Fibroblast of skin of right biceps (primary cell): ENCODE data around the gene PROM1.
A peak's percentile ranks its signal among the peaks of the same experiment; 100 is the strongest.

Experiments
- DNase-seq: peaks from one replicate; pipeline ENCODE4 v3.0.0-alpha.2; 2013

PROM1 gene

DNA sequence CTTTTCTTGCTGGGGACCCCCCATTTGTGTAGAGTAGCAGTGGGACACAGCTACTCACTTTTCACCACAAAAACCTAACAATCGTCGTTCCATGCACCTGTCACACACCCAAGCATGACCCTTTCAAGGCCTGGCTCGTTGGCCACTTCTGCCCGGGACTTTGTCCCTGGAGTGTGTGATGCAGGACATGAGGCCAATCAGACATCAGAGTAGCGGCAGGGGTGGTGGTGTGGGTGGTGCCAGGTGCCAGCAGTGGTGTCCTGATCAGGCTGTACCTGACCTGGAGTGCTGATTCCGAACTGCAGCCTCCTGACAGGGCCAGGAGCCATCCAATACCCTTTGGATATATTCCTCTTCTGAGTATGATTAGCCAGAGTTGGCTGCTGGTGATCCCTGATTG lies 23.1 kb upstream of the PROM1 start:
- no peak for DNase-seq

DNA sequence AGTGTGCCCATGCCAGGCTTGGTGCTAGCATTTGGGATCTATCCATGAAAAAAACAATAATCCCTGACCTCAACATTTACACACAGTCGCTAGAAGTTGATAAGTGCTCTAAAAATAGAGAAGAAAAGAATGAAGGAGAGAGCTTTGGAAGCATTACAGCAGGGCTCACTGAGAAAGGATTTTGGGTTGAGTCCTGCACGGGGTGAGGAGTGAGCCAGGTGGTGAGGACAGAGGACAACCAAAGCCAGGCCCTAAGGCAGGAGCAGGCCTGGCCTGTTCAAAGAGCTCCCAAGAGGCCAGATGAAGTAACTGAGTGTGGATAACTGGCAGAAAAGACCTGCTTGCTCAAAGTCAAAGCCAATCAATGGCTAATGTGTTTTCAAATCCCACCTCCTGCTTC lies 20.7 kb upstream of the PROM1 start:
- DNase-seq, result no peak

DNA sequence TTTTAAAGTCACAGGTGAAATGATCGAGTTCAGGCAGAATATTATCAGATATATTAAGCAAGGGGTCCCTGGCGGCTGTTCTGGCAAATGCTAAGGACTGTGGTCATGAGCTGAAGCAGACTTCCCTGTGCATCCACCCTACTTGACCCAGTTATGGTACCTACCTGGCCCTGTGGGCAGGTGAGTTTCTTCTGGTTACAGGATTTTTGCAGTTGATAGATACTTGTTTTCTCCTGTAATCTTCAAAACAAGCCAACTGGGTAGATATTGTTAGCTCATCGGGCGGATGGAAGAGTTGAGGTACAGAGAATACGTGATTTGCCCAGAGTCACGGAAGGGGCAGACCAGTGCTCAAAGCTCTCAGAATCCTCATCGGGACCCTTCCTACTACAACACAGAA lies 18.5 kb upstream of the PROM1 start:
- DNase-seq, result no peak

DNA sequence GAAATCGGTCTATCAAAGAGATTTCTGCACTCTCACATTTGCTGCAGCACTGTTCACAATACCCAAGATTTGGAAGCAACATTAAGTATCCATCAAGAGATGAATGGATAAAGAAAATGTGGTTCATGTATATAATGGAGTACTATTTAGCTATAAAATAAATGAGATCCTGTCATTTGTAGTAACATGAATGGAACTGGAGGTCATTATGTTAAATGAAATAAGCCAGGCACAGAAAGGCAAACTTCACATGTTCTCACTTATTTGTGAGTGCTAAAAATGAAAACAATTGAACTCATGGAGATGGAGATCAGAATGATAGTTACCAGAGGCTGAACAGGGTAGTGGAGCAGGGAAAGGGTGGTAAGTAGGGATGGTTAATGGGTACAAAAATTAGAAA lies 17.0 kb upstream of the PROM1 start:
- no peak for DNase-seq

DNA sequence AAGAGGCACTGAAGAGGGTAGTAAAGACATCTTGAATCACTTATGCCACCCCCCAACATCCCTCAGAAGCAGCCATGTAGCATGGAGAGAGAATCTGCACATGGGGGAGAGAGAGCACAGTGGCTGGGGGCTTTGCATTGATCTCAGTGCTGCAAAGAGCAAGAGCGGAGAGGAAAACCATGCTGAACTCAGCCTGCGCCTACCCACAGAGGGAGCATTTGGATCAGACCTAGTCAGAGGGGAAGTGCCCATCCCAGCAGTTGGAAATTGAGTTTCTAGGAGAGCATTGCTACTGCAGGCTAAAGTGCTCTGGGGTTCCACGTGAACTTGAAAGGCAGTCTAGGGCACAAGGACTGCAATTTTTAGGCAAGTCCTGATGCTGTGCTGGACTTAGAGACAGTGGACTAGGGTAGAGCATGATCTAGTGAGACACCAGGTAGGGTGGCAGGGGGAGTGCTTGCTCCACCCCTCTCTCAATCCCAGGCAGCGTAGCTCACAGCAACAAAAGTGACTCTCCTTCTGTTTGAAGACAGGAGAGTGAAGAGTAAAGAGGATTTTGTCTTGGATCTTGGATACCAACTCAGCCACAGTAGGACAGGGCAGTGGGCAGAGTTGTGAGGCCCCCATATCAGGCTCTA lies 9.0 kb upstream of the PROM1 start:
- DNase-seq, result no peak

DNA sequence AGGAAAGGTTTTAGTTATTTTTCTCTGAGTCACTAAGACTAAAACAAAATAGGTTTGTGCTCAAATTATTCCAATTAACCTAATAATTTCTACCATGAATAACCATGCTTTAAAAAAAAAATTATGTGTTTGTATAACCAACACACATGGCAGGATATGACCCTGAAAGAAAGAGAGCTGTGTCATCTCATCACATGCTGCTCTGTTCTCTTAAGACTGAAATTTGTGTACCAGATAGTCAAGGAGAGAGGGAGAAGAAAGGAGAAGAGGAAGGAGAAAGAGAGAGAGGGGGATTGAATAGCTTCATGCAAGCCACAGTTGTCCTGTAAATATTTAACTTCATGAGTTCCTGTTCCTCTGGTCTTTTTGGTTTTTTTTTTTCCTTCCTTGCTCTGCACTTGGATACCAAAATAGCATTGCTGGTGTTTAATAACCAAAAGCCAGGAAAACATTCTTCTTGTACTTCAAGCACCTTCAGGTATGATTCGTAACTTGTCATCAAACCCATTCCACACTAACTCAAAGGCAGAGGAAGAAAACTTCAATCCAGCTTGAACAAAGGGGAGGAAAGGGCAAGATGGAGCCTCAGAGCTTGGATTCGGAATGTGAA lies 6.4 kb upstream of the PROM1 start:
- DNase-seq, result no peak

DNA sequence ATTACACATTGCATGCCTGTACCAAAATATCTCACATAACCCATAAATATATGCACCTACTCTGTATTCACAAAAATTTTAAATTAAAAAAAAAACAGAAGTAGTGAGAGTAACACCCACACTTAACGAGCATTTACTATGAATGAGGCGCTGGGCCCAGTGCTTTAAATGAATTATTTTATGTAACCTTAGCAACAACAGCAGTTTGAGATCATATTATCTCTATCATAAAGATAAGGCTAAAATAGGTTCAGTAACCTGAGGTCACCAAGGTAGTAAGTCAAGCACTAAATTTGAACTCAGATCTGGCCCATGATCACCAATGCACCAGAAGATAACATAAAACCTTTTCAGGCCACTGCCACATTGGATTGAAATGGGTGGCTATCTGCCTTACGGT lies 5.3 kb upstream of the PROM1 start:
- no peak for DNase-seq

DNA sequence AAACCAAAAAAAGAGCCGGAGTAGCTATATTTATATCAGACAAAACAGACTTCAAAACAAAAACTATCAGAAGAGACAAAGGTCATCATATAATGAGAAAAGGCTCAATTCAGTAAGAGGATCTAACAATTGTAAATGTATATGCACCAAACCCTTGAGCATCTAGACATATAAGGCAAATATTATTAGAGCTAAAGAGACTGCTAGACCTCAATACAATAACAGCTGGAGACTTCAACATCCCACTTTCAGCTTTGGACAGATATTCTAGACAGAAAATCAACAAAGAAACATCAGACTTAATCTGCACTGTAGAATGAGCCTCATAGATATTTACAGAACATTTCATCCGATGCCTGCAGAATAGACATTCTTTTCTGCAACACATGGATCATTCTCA lies 4.8 kb upstream of the PROM1 start:
- DNase-seq, result no peak

DNA sequence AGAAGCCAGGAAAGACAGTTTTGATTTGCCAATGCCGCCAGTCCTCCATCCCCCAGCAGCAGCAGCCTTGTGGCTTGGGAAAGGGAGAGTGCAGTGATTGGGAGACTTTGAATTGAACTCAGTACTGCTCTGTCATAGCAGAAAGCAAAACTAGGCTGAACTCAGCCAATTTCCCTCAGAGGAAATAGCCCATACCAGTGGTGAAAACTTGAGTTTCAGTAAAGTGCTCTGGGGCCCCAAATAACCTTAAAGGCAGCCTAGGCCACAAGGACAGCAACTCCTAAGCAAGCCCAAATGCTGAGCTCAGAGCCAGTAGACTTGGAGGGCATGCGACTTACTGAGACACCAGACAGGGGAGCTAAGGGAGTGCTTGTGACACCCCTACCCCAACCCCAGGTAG lies 2.0 kb upstream of the PROM1 start:
- no peak for DNase-seq

DNA sequence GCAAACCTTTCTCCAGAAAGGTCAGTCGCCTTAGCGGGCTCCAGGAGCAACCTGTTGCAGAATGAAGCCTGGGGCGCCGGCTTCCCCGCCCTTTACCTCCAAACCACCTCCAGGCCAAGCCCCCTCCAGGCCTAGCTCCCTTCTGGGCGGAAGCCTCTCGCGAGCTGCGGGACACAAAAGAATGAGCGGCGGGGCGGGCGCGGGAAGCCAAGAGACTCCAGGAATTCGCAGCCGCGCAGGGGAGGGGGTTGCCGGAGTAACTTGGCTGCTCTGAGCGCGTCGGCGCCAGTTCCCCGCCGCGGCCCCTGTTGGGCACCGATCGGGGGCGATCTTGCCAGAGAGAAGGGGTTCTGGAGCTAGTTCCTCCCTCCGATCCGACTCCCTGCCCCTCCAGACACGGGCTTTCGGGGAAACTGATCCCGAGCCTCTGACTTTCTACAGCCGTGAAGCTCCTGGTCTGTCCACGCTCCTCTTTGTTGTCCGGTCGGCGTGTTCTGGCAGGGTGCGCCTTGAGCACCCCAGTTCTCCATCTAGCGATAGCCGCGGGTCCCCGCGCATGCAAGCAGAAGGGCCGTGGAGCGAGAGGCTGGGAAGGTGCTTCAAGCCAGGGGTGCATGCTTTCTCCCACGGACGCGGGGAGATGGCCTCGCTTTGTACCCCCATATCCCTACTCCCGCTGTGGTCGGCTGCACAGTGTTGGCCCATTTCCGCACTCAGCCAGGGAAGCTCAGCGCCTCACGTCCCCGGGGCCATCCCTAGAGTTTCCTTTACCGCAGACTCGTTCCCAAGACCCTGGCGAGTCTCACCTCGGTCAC lies 1.2 kb downstream of the PROM1 start:
- DNase-seq, result peak; percentile 22

DNA sequence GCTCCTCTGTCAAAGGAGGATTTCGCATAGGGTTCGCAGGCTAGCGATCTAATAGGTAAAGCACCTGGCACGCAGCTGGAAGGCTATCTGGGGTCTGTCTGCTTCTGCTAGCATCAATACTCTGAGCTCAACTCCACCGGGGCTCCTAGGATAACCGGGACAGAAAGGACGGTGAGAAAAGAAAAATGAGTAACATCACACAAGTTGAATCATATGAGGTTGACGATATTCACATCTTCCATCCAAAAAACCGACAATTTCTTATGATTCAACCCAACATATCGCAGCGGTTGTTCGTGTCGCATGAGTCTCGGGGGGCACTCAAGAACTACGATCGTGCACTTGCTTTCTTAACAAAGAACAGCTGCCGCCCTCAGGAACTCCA lies 1.8 kb downstream of the PROM1 start:
- DNase-seq, result no peak

DNA sequence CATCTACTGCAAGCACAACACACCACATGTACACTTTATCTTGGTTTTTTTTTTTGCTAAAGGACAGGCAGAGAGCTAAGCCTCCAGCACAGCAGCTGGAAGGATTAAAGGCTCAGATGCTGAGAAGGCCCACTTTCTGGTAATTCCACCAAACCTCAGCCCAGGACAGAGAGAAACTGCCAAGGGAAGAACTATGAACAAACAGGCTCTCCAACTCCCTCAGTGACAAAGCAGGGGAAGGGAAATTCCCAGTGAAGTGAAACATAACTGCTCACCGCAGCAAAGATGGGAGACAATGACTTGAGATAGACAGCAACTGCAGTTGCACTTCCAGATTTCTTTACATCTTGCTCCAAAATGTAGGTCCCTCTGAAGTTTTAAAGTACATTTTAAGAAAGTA lies 4.8 kb downstream of the PROM1 start:
- no peak for DNase-seq

DNA sequence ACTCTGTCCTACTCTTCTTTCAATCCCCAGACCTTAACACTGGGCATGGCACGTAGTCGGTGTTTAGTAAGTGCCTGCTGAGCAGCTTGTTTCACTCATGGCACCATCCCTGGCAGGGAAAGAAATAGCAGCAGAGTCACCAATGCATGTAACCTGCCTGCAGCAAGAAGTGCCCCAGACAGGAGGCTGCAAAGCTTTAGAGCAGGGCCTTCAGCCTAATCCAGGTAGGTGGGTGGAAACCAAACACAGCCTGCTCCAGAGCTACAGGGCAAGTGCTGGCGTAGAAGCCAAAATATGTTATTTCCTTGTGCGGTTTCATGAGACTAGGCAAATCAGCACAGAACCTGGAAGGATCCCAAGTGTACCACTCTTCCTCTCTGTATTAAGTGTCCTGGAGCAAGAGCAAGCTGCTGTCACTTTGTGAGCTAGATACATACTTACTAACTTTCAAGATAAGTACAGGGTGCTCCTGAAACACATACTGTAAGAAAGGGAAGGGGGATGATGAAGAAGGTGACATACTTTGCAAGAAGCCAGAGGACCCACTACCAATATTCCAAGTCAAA lies 5.5 kb downstream of the PROM1 start:
- DNase-seq, result no peak

DNA sequence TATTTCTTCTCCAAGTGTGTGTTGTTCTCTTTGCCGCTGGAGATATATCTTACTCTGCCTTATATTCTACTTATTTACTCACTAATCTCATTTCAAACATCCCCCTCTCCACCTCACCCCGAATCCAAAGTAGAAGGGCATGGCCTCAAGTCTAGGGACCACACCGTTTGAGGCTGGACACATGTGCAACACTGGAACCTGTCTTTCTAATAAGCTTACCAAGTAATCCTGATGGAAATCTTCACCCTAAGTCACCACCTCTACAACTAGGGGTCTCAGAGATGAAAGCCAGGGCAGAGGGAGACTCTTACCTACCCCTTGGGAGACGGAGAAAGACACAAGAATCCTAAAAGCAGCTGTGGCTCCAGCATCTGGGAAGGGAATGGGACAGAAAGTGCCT lies 6.0 kb downstream of the PROM1 start:
- DNase-seq, result no peak

DNA sequence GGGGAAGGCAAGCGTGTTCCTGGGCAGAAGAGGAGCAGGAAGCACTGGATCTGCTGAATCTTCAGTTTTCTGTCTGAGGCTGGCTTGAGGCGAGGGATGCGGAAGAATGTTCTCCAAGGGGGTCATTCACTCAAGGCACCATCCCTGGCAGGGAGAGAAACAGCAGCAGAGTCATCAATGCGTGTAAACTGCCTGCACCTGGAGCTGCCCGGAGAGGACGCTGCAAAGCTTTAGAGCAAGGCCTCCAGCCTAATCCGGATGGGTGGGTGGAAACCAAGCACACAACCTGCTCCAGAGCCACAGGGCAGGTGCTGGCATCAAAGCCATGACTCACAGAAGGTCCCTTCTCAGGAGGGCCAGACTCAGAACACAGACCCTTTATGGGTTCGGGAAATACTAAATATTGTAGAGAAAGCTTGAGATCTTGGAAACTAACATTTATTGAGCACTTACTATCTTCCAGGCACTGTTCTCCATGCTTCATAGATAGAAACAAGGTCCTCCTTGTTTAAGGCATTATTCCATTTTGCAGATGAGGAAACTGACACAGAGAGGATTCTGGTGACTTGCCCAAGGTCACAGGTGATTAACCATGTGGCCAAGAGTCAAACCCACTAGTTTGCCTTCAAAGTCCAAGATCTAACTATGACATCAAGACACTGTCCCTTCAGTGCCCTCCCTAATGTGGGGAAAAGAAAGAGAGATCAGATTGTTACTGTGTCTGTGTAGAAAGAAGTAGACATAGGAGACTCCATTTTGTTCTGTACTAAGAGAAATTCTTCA lies 7.7 kb downstream of the PROM1 start:
- DNase-seq, result no peak

DNA sequence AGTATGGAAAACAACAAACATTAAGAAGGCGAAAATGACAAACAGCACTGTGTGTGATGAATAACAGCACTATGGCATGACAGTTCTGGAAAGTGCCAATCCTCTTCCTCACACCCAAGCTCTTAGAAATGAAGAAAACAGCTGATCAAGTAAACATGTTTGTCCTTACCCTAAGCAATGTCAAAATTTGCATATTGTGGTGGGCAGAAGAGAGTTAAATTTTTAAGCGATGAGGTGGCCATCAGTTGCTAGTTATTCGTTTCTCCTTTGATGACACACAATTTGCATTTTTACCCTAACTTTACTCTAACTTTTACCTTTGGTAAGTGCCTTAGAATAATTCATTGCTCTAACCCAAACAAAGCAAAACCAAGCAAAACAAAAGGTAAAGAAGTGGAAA lies 8.8 kb downstream of the PROM1 start:
- DNase-seq, result no peak

DNA sequence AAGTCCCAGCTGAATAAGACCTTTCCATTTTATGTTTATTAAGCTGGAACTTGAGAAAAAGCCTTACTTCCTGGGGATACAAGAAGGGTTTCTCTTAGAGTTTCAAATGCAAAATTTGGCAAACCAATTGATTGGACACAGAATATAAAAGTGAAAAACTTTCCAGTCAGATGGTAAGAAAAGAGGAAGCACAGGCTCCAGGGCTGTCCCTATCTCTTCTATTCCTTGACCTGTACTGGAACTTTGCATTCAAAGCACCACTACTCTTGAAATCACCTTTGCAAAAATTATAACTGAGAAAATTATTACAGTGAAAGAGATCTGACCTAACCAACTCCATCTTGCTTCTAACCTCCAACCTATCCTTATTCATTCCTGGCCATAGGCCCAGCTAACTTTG lies 11.7 kb downstream of the PROM1 start:
- DNase-seq, result no peak

DNA sequence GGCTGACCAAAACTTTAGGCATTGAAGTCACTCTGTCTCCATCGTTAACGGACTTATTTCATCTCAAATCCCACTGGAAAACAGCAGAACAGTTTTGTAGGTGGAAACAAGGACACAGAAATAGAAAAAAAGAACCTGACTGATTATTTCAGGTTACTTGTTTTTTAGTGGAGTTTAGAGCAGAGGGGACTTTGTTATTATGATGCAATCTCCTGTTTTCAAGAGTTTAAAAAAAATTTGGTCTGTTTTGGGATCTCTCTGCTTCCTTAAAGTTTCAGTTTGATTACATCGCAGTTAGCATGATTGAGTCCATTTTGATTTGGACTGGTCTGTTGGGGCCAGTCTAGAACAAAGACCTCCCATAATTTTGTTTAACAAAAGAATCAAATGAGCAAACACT lies 13.6 kb downstream of the PROM1 start:
- no peak for DNase-seq

DNA sequence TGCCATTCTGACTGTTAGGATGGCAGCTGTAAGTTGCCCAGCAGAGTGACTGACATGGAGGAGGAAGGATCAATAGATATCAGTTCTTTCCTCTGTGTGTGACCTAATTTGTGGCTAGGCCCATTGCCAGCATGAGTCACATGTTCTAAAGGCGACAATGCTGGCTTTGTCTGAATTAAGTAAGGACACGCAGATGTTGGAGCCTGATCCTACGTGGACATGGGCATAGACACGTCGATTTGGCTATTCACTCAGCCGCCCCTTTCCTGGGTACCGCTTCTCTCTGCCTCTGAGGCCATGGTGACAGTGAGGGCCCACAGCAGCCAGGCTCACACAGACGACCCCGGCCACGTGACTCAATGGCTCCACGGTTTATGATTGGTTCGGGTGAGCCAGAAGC lies 16.3 kb downstream of the PROM1 start:
- no peak for DNase-seq

DNA sequence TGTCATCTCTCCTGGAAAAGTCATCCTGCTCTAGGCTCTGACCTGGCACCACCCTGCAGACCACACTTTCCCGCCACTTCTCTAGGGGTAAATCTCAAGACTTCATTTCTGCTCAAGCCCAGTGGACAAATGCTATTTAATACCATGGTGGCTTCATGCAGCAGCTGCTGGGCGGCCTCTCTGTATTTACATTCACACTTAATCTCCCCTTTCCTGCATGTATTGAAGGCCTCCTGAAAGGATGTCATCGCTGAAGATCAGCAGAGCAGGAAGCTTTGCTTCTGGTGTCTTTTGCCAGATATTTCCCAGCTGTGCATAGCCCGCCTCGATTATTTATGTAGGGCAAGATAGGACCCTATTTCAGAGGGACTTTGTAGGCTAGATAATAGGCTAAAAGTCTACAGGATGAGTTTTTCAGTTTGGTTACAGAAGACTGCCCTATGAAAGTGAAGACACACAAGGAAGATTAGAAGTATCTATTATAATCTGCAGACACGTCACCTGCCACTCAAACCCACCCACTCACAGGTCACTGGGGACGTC lies 17.2 kb downstream of the PROM1 start:
- no peak for DNase-seq

DNA sequence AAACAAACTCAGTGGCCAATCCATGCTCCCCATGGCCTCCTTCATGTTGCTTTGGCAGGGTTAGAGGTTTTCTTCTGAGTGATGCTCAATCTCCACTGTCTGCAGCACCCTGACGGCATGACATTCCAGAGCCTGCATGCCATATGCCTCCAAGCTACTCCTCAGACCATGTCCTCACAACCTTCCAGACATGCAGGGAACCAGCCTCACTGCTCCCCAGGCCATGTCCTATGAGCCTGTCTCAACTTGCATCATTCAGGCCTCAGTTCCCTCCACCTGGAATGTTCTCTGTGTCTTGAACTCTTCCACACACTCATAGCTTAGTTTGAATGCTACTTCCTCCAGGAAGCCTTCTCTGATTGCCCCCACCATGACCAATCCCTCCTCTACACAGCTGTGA lies 18.8 kb downstream of the PROM1 start:
- no peak for DNase-seq

DNA sequence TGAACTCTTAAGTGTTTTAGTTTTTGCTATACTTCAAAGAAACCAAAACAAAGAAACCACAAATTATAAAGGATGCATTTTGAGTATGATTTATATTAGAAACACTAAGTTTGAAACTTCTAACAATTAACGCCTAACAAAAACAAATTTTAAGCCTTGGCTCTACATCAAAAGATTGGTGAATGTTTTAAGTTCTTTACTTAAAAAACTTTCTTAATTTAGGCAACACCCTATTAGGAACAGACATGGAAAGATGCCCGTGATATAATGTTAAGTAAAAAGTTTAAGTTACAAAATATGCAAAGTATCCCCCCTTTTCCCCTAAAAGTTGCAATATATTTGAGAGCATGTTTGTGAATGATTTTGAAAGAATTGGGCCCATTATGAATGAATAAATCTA lies 21.2 kb downstream of the PROM1 start:
- no peak for DNase-seq
